GM23338 (cell line): ENCODE measurements around the gene CDH4. TPM values are rescaled to one million over a fixed set of nuclear protein-coding genes. Genes with fewer than 3 reads are reported as not detected.

ENCODE experiments used
- ATAC-seq: fragments of 200-7000 bp; cut with Tn5 transposase; 3 replicates; pipeline ENCODE4 v1.9.1; 2020
- DNase-seq: peaks from one replicate; pipeline ENCODE4 v3.0.0-alpha.2; 2015; ENCODE audit warnings: low spot score
- H2AFZ ChIP-seq: fragments of 200-600 bp; sonication (generic); 2 replicates; pipeline ENCODE4 v1.8.0; 2016; ENCODE audit warnings: antibody characterized with exemption, mild to moderate bottlenecking, moderate library complexity
- H3F3A ChIP-seq: fragments of 200-600 bp; sonication (generic); replicated peaks from 2 replicates; pipeline ENCODE4 v1.8.0; 2017; ENCODE audit warnings: antibody characterized with exemption, mixed run types, low read depth
- H3K27ac ChIP-seq: fragments of 200-600 bp; sonication (generic); 2 replicates; pipeline ENCODE4 v1.6.1; 2016; ENCODE audit warnings: low read depth
- H3K27me3 ChIP-seq: fragments of 200-600 bp; sonication (generic); 2 replicates; pipeline ENCODE4 v1.8.0; 2016; ENCODE audit warnings: mild to moderate bottlenecking, mixed run types, moderate library complexity; ENCODE audit not compliant: insufficient read depth
- H3K36me3 ChIP-seq: fragments of 200-600 bp; sonication (generic); 2 replicates; pipeline ENCODE4 v1.8.0; 2016; ENCODE audit warnings: mild to moderate bottlenecking; ENCODE audit not compliant: insufficient read depth
- H3K4me1 ChIP-seq: fragments of 200-600 bp; sonication (generic); 2 replicates; pipeline ENCODE4 v1.8.0; 2016; ENCODE audit warnings: mild to moderate bottlenecking, moderate library complexity; ENCODE audit not compliant: insufficient read depth
- H3K4me2 ChIP-seq: fragments of 200-600 bp; sonication (generic); 2 replicates; pipeline ENCODE4 v1.7.1; 2017; ENCODE audit warnings: mixed run types
- H3K4me3 ChIP-seq: fragments of 200-600 bp; sonication (generic); 2 replicates; pipeline ENCODE4 v1.6.1; 2016; ENCODE audit warnings: mixed run types
- H3K79me2 ChIP-seq: fragments of 200-600 bp; sonication (generic); replicated peaks from 2 replicates; pipeline ENCODE4 v1.8.0; 2017; ENCODE audit warnings: mild to moderate bottlenecking; ENCODE audit not compliant: insufficient read depth
- H3K9me2 ChIP-seq: fragments of 200-600 bp; sonication (generic); 2 replicates; pipeline ENCODE4 v1.8.0; 2017; ENCODE audit not compliant: insufficient read depth
- H4K20me1 ChIP-seq: fragments of 200-600 bp; sonication (generic); replicated peaks from 2 replicates; pipeline ENCODE4 v1.8.0; 2017; ENCODE audit warnings: mild to moderate bottlenecking; ENCODE audit not compliant: insufficient read depth
- H3K27ac Mint-ChIP-seq: 2 replicates; pipeline ENCODE4 v1.8.0; 2020; ENCODE audit warnings: inconsistent platforms, mild to moderate bottlenecking, moderate library complexity, mixed read lengths
- H3K27me3 Mint-ChIP-seq: 3 replicates; pipeline ENCODE4 v1.8.0; 2022; ENCODE audit warnings: low read depth, mild to moderate bottlenecking, moderate library complexity, mixed read lengths, inconsistent platforms; ENCODE audit not compliant: insufficient read depth, poor library complexity
- H3K36me3 Mint-ChIP-seq: 3 replicates; pipeline ENCODE4 v1.8.0; 2021; ENCODE audit warnings: low read depth, mild to moderate bottlenecking, inconsistent platforms, moderate library complexity, mixed read lengths
- H3K4me1 Mint-ChIP-seq: 3 replicates; pipeline ENCODE4 v1.8.0; 2020; ENCODE audit warnings: mild to moderate bottlenecking, inconsistent platforms, mixed read lengths
- H3K4me3 Mint-ChIP-seq: 3 replicates; pipeline ENCODE4 v1.8.0; 2021; ENCODE audit warnings: moderate library complexity, mild to moderate bottlenecking, inconsistent platforms, mixed read lengths
- H3K9me3 Mint-ChIP-seq: 3 replicates; pipeline ENCODE4 v1.8.0; 2020; ENCODE audit warnings: moderate library complexity, mild to moderate bottlenecking, inconsistent platforms, mixed read lengths
- CREB1 ChIP-seq: fragments of 250-450 bp; sonication (Bioruptor Pico); IDR thresholded peaks from 2 replicates; pipeline ENCODE4 v1.5.0; 2020; ENCODE audit warnings: low read depth, mild to moderate bottlenecking, moderate library complexity
- CTCF ChIP-seq, 2 experiments: fragments of 200-600 bp in 1 of 2; sonication (generic) in 1 of 2; conservative IDR thresholded peaks; 2 replicates each; pipeline versions ENCODE4 v1.5.1 to v1.6.1; 2016 to 2017; ENCODE audit warnings: antibody characterized with exemption in 2 of 2, low read depth in 2 of 2, mild to moderate bottlenecking in 2 of 2, moderate library complexity in 1 of 2
- ETS1 ChIP-seq: IDR thresholded peaks from 2 replicates; pipeline ENCODE4 v1.6.1; 2016; ENCODE audit warnings: antibody characterized with exemption
- EZH2 ChIP-seq: fragments of 200-600 bp; sonication (generic); IDR thresholded peaks from one replicate; pipeline ENCODE4 v1.8.0; 2017; ENCODE audit warnings: antibody characterized with exemption, mild to moderate bottlenecking, low read depth; ENCODE audit not compliant: unreplicated experiment
- EZH2phosphoT487 ChIP-seq: fragments of 200-600 bp; sonication (generic); IDR thresholded peaks from one replicate; pipeline ENCODE4 v1.8.1; 2018; ENCODE audit warnings: antibody characterized with exemption; ENCODE audit not compliant: unreplicated experiment
- JUNB ChIP-seq: IDR thresholded peaks from one replicate; pipeline ENCODE4 v1.6.1; 2016; ENCODE audit warnings: antibody characterized with exemption; ENCODE audit not compliant: unreplicated experiment
- NANOG ChIP-seq: IDR thresholded peaks from 2 replicates; pipeline ENCODE4 v1.6.1; 2016; ENCODE audit warnings: antibody characterized with exemption, borderline replicate concordance
- POLR2AphosphoS5 ChIP-seq: IDR thresholded peaks from 2 replicates; pipeline ENCODE4 v1.6.1; 2016; ENCODE audit warnings: antibody characterized with exemption, low read depth
- REST ChIP-seq: IDR thresholded peaks from one replicate; pipeline ENCODE4 v1.6.1; 2018; ENCODE audit warnings: antibody characterized with exemption; ENCODE audit not compliant: unreplicated experiment
- STAT1 ChIP-seq: IDR thresholded peaks from one replicate; pipeline ENCODE4 v1.6.1; 2016; ENCODE audit warnings: antibody characterized with exemption; ENCODE audit not compliant: unreplicated experiment
- ZNF114 ChIP-seq: fragments of 250-450 bp; sonication (Bioruptor Pico); IDR thresholded peaks from 2 replicates; pipeline ENCODE4 v1.5.0; 2020; ENCODE audit warnings: mild to moderate bottlenecking, moderate library complexity
- ZNF331 ChIP-seq: fragments of 250-450 bp; sonication (Bioruptor Pico); IDR thresholded peaks from 2 replicates; pipeline ENCODE4 v1.5.0; 2020; ENCODE audit warnings: low read depth, mild to moderate bottlenecking, moderate library complexity
- ZNF462 ChIP-seq: fragments of 250-450 bp; sonication (Bioruptor Pico); IDR thresholded peaks from 2 replicates; pipeline ENCODE4 v1.5.0; 2020; ENCODE audit warnings: mild to moderate bottlenecking, moderate library complexity
- polyA plus RNA-seq: library from polyadenylated mRNA; unstranded; fragments of >200 nt; fragmentation: Nextera tagmentation; extraction: Ambion mirVana; gene quantifications from 2 replicates; pipeline ENCODE4 v1.2.1, GENCODE V29; 2016
- total RNA-seq: library from RNA; depleted of rRNA; stranded (reverse); fragments of >200 nt; shearing (Covaris generic); gene quantifications from 2 replicates; pipeline ENCODE4 v1.2.3, GENCODE V29; 2014

The CDH4 gene
- total and polyA plus RNA-seq, 2 experiments from 2014 or later: 1.2 to 4.2 TPM

- Mint-ChIP-seq H3K9me3 (peaks cover 3% of the 10 kb centered on the region; the same call in 1 of the 3 replicates), H3K27ac (no peak overlapping the region), H3K4me3 (no peak overlapping the region), H3K4me1 (no peaks in the 10 kb centered on the region), H3K27me3 (peaks cover 8% of the 10 kb centered on the region), H3K36me3 (no peaks in the 10 kb centered on the region)
- Histone ChIP-seq H4K20me1 (no peaks in the 10 kb centered on the region), H3K4me3 (no peak overlapping the region), H3F3A (no peaks in the 10 kb centered on the region), H3K27ac (no peak overlapping the region), H3K9me2 (no peaks in the 10 kb centered on the region), H3K4me1 (no peaks in the 10 kb centered on the region), H3K27me3 (no peaks in the 10 kb centered on the region), H2AFZ (no peak overlapping the region), H3K79me2 (no peaks in the 10 kb centered on the region), H3K36me3 (no peaks in the 10 kb centered on the region), H3K4me2 (no peak overlapping the region)
- TF ChIP-seq STAT1 (no peak), ZNF114 (CRISPR knock-in tag) (no peak), ZNF331 (CRISPR knock-in tag) (no peak), ETS1 (no peak), REST (no peak), ZNF462 (CRISPR knock-in tag) (no peak), EZH2phosphoT487 (no peak), CTCF (conservative IDR thresholded peaks at IDR 0.05; ENCODE audit: low read depth in 2 of 2) (no peak), EZH2 (no peak), NANOG (no peak), JUNB (no peak), CREB1 (no peak), POLR2AphosphoS5 (no peak)
- ATAC-seq (no peak), DNase-seq (no peak)
These were observed 661.6 kb downstream of the CDH4 start for GRCh38 chr20:61913423-61914225.
